GM18951 (cell line): Measurements from ENCODE around the gene DEXI.
"Not testable (repeated sequence)": the region's sequence is repeated elsewhere in the genome, so short reads cannot be mapped to it uniquely, and the experiment has no call there.

Experiments
- POLR2A ChIP-seq: IDR thresholded peaks from 4 replicates; pipeline ENCODE4 v1.6.1; 2011; ENCODE audit warnings: mild to moderate bottlenecking; ENCODE audit not compliant: insufficient read length, insufficient read depth; ENCODE audit errors: extremely low read depth
- in situ Hi-C: fragments of 300-500 bp; cut with MboI; formaldehyde crosslinking; loops from one replicate; pipeline ENCODE4 v1.12.0; 2022; ENCODE audit warnings: low sequenced_read_pairs, mixed read lengths, inconsistent platforms; ENCODE audit not compliant: unreplicated experiment

The DEXI gene

DNA sequence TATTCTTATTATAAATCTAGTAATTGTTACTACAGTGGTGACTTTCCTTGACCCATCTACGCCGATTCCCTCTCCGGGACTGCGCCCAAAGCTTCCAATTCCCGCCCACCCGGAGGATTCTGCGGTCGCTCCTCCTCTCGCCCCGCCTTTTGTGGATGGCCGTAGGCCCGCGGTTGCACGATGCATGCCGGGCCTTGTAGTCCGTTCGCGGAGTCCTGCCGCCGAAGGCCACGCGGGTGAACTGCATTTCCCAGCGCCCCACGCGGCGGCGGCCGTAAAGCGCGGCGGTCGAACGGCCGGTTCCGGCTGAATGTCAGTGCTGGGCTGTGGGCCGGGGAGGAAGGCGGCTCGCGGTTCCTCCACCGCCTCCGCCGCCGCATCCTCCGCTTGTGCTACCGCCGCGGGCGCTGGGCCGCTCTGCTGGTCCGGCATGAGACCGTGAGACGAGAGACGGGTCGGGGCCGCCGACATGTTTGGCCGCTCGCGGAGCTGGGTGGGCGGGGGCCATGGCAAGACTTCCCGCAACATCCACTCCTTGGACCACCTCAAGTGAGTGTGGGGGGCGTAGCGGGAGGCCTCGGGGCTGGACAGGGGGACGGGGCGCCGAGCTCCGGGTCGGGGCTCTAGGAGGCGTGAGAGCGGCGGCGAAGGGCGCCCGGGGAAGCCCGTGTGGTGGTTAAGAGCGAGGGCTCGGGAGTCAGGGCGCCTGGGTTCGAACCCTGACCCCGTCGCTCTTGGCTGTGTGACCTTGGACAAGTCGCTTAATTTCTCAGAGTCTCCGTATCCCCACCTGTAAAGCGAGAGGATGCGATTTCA, 2.2 kb upstream of the DEXI start, which contains the start of gene CLEC16A:
CLEC16A (plus strand) TSS at position 316 of the 816 bp plus-strand sequence; CDS start at position 470, 154 bp downstream.
- TF ChIP-seq POLR2A = peak; percentile 82
- in situ Hi-C loops = no loop called here

DNA sequence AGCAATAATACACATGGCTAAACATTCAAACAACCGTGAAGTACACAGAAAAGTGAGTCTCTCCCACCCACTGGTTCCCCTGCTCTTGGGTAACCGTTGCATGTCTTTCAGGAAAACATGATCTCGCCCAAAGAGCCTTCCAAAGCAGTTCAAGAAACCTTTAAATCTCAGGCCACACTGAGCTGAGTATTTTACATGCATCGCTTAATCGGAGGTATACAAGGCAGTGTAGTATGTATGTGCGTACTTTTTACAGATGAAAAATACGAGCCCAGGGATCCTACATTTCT, 741 bp upstream of the DEXI start:
- no peak for TF ChIP-seq POLR2A
- in situ Hi-C loops = no loop called here

DNA sequence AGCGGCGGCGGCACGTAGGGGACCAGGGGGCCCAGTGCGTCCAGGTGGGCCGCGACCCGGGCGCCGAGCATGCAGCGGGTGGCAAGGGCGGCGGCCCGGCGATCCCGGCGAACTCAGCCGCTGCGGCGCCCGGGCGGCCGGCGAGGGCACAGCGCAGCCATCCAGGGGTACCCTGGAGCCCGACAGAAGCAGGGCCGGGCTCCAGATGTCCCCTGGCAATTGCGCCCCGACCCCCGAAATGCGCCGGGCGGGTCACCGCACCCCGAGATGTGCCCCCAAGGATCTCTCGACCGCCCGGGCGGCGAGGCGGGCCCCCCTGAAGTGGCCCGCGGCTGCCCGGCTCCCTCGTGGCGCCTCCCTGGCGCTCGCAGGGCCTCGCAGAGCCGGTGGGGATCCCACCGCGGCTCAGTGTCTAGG, 325 bp downstream of the DEXI start:
- in situ Hi-C loops = not testable (repeated sequence)

DNA sequence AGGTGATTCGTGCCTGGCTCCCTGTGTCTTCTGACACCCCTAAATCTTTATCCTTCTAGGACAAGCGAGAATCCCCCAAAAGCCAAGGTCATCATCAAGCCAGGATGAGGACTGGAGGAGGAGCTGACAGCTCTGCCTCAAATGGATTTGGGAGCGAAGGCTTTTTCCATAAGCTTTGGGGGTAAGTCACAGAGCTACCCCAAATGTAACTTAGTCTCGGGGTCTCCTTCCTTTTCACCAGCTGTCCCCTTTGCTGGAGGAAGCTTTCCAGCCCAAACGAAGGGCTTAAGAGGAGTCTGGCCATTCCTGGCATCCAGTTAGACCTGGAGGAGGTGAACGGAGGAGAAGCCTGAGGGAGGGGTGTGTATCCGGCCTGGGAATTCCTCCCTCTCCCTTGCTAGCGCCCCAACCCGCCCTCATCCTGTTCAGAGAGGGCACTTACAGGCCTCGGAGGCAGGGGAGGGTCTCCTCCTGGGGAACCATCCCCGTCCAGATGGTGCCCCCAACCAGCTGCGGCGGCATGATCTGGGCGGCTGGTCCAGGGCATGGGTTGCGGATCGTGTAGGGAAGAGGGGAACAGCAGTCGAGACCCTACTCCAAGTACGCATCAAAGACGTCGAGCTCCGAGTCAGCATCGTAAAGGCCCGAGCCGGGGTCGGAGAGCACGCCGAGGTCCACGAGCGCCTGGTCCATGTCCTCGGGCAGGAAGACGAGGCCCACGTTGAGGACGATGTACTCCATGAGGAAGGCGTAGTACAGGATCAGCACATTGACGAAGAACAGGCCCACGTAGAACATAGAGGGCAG, 938 bp downstream of the DEXI start:
- in situ Hi-C loops = no loop called here
- TF ChIP-seq POLR2A = no peak

DNA sequence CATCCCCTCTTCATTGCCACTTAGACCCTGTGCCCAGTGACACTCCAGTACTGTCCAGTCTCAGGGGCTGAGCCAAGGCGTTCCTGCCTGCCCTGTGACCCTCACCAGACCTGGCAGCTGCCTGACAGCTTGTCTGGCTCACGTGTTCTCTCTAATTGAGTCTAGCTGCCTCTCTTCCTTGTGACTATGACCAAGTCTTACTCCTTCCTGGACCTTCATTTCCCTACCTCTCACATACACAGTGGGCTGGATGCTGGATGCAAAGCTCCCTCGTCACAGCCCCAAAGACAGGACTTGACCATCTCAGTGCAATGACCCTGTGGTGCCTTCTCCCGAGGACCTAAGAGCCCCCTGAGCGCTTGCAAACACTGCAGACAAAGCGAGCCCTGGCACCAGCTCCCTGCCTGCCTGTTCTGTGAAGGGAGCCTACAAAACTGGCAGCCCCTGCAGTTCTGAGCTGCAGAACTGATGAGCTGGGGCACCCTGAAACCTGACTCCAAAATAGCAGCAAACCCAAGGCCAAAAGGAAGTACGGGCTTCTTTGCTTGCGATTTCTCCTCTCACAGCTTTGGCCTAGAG, 1.7 kb downstream of the DEXI start:
- in situ Hi-C loops = no loop called here
- no peak for TF ChIP-seq POLR2A

DNA sequence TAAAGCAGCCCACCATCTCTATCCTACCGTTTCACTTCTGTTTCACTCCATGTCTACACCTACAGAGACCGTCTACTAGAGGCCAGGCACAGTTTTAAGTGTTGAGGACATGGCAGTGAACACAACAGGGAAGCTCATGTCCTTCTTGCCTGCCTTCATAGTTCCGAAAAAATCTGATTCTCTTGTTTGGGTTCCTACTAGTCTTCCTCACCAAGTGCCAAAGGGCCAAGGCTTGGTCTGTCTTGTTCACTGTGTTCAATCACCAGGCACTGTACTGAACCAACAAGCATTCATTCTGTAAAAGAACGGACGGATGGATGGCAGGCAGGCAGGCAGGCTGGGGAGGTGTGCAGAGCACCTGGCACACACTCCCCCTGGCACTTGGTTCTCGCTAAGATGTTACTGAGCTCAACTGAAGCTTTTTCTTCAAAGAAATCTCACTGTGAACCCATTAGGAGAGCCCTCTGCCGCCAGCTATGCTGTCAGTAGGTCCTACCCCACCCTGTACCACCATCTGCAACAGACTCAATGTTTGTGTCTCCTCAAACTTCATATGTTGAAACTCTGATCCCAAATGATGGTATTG, 2.5 kb downstream of the DEXI start:
- TF ChIP-seq POLR2A = no peak
- in situ Hi-C loops = no loop called here

DNA sequence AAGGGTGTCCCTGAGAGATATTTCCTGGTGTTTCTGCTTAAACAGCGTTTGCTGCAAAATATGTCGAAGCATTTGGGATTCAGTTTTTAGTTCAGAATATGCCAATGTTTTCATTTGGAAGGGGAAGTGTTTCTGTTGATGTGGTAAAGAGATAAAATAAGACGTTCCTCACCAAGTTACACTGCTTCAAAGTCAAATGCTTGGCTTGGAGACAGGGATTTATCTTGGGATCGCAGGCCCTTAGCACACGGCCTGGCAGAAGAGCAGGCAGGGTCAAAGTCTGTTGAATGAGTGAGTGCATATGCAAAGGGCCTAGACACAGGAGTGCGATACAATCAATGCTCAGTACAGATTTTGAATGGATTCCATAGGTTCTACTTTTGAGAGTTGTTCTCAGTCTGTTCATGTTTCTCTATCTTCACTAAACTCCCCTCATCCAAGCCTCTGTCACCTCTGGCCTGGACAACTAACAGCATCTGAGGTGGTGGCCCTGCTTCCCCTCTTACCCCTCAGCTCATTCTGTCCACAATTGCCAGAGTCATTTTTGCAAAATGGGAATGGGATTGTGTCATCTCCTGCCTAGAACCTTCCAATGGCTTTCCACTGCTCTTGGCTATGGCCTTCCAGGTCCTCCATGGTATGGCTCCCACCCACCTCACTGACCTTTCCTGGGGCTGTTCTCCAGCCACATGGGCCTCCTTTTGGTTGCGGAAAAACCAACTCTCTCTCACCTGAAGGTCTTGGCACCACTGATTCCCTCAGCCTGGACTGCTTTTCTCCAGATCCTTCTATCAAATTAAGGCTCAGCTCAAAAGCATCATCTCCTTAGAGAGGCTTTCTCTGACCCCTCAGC, 3.2 kb downstream of the DEXI start:
- in situ Hi-C loops = no loop called here
- TF ChIP-seq POLR2A = no peak

DNA sequence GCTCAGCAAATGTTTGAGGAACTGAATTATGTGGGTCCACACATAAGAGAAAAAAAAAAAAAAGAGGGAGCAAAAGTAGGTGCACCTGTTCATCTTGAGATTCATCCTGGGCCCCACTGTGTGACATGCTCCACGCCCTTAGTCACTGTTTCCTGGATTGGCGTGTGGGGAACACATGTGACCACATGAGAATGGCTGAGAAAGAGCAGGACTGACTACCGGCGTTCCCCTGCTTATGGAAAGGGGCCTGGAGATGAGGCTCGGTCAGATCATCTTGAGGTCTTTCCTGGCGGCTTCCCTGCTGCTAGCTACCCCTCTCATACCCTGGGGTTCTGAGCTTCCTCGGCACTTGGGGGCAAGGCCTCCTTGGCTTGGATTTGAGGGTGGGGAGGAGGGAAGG, 3.9 kb downstream of the DEXI start:
- in situ Hi-C loops = no loop called here
- TF ChIP-seq POLR2A = no peak

DNA sequence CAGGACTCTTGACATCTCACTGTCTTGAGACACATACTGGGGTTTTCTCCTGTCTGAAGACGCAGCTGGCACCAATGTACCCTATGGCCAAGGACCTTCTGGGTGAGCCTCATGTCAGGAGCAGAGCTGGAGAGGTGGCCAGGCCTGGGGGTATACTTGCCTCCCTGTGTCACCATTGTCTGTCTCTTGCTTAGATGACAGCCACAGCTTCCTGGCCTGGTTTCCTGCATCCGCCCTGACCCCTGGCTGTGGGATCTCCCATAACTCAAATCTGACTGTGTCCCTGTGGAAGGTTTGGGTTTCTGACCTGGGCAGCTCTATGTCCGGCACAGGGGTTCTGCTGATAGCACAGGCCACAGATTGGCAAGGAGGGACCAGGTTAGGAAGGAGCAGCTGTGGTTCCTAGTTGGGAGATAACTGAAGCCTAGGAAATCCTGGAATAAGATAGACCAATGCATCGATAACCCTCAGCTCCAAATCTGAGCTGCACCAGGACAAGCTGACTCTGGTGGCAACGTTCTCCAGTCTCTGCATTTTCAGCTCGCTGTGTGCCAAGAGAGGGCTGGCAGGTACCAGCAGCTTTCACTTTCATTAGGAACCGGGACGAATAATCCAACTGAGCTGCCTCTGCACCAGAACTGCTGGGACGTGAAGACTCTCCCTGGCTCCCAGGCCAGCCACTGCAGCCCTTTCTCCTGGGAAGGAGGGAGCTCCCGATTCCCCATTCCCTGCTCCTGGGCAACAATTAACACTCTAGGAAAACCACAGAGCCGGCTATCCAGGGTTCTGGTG, 5.0 kb downstream of the DEXI start:
- in situ Hi-C loops = no loop called here

DNA sequence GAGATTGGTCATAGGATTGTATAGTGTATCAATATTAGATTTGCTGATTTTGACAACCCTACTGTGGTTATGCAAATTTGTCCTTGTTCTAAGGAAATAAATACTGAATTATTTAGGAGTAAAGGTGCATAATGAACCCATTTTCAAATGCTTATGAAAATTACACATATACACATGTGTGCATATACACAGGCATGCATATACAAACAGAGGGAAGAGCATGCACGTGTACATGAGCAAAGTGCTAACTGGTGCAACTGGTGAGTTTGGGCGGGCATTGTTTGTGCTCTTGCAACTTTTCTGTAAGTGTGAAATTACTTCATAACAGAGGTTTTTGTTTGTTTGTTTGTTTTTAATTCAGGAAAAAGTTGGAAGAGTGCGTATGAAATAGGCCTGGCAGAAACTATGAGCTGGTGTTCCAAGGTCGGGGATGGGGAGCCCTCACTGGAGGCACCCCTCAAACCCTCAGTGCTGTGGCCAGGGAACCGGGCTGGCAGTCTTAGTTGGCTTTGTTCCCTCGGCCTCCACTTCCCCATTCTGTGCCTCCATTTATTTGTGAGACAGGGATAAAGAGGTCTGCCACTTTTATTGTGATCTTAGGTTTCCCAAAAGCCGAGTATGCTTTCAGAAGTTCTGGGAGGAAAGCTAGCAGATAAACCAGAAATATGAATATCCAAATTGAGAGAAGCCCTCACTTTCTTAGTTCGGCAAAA, 5.8 kb downstream of the DEXI start:
- no peak for TF ChIP-seq POLR2A
- in situ Hi-C loops = no loop called here

More for the DNA sequence above, 5.0 kb downstream of the DEXI start:
- no peak for TF ChIP-seq POLR2A

DNA sequence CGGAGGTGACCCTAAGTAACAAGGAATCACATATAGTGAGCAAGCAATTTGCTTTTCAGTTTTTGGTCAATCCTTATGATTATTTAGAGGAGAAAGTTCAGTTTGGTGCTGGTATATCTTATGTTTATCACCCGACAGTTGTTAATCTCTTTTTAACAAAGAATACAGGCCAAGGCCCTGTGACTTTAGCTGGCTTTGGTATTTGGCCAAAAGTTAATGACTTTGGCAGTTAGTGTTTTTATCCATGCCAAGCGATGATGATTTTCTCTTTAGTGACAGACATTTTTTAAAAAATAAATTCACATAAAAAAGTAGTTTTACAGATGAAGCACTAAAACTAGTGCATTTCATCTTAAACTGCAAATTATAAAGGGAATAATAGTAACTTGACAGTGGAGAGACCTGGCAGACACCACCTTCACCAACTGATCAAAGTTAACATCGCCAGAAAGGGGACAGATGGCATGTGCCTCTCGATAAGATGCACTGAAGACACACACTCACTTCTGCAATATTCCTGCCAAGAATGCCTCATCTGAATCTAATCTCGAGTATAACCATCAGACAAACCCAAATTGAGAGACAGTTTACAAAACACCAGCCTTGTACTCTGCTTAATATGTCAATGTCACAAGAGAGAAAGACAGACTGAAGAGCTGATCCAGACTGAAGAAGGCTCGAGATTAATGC, 6.9 kb downstream of the DEXI start:
- in situ Hi-C loops = no loop called here

More for the DNA sequence above, 6.9 kb downstream of the DEXI start:
- no peak for TF ChIP-seq POLR2A
